ENCODE results near the gene CCDC71. TPM values are rescaled to one million over a fixed set of nuclear protein-coding genes. Genes with fewer than 3 reads are reported as not detected.
A peak's percentile ranks its signal among the peaks of the same experiment; 100 is the strongest.

Gene CCDC71
- total RNA-seq, 1 donor from 2014 or later: 34.3 TPM

DNA sequence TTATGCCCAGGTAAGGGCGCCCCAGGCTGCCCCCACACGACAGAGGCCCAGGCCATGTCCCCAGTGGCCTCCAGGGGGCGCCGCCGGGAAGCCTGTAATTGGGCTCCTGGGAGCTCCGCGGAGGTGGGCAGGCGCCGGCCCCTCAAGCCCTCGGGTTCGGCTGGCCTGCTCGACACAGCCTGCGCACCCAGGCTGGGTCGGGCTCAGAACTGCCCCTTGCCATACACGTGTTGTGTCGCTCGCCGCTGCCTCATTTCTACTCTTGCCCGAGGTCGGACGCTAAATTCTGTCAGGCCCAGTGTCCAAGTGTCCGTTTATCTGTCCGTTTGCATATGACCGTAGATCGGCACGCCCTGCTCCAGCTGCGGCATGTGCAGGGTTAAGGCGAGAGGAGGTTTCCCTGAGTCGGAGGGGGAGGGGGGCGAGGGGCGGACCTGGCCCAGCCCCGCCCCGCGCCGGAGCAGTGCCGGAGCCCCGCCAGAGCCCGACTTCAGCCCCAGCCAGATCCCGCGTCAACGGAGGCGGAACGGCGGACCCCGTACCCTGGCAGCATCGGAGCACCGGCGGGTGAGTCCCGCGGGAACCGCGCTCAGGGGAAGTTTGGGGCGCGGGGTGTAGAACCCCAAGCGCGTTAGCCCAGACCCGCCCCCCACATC, 5.1 kb upstream of the CCDC71 start, which contains the start of gene KLHDC8B:
Gene KLHDC8B, plus strand, starts transcription at position 480 of the 656 bp plus-strand sequence. CDS start 1,172 bp downstream, outside the sequence.
- peak; percentile 89 for DNase-seq (ENCODE audit: low read depth)

DNA sequence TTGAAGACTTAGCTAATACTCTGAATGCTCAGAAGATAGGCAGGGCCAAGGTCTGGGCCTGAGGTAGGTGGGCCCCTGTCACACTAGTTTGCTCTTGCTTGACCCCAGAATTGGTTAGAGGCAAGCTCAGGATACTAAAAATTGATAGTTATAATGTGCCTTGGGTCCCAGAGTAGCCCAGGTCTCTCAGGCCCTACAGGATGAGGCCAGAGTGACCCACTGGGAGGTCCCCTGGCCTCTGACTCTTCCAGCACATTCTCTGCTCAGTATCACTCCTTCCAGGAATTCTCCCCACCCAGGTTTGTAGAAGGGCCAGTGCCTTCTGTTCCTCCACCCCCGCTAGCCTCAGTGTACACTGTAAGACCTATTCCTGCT, 4.6 kb upstream of the CCDC71 start:
- no peak for DNase-seq (ENCODE audit: low read depth)

DNA sequence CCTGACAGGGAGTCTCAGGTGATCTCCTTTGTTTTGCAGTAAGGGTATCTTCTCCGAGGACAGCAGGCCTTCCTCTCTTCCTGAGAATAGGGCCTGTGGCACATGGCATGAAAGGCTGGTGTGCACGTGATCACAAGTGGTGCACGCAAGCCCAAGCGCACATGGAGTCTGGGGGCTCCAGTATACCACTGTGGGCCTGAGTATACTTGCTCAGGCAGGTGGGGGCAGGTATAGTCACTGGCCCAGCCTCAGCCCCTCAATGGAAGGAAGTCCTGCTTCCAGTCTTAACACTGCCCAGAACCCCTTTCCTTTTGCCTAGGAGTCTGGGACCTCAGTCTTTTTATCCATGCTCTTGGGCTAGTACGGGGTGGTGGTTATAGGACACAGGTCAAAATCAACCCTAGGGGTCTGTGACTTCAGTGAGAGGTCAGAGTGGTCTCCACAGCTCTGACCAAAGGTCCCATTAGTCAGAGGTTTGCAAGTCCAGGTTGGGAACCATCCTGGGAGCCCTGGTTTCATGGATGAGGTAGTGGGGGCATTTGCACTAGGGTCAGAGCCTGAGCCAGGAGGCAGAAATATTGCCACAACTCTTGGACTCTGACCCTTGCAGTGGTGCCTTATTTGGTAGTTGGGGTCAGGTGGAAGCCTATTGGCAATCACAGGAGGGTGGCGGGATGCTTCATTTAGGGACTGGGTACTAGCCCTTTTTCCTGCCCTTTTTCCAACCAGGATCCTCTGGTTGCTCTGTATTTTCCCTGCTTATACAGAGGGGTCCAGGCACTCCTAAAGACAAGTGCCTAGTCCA, 823 bp upstream of the CCDC71 start:
- DNase-seq (ENCODE audit: low read depth): no peak

DNA sequence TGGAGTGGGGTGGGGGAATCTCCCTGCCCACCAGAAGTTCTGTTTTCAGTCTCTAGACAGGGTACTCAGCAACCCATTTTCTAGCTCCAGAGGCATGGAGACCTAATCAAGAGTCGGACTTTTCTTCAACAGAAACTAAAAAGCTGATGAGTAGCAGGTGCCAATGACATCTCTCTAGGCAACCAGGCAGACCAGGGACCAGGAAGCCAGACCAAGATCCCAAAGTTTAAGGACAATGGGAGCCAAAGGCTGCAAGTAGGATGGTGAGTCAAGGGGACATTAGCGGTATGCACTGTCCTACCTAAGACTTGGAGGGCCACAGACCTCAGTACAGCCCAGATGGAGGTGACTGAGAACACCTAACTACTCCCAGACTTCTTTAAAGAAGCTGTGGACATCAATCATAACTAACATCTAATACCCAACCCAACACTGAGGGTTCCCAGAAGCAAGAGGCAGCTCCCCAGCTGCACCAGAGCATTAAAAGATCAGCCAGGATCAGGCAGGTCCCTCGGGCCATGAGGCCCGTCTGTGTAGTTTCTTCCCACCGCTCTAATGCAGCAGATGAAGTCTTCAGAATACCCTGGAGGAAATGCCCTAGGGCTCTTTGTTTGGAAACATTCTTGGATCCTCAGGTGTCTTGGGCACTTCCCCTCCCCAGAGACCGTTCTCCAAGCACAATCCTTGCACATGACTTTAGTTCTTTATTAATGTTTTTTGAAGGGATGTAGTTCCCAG, 979 bp downstream of the CCDC71 start:
- DNase-seq (ENCODE audit: low read depth): peak; percentile 6

DNA sequence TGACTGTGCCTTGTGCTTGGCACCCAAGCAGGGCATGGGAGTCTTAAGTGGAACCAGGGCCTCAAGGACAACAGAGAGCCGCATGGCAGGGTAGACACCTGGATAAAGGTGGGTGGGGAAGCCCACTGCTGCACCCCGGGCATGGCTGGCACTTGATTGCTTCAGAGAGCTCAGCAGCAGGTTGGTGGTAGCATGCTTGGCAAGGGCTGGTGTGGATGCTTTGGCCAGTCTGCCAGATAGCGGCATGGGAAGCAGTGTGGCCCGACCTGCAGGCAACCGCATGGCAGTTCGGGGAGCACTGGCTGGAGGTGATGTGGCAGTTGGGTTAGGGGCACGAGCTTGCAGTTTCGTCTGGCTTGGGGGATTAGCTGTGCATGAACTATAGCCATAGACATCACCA, 2.5 kb downstream of the CCDC71 start:
- no peak for DNase-seq (ENCODE audit: low read depth)

DNA sequence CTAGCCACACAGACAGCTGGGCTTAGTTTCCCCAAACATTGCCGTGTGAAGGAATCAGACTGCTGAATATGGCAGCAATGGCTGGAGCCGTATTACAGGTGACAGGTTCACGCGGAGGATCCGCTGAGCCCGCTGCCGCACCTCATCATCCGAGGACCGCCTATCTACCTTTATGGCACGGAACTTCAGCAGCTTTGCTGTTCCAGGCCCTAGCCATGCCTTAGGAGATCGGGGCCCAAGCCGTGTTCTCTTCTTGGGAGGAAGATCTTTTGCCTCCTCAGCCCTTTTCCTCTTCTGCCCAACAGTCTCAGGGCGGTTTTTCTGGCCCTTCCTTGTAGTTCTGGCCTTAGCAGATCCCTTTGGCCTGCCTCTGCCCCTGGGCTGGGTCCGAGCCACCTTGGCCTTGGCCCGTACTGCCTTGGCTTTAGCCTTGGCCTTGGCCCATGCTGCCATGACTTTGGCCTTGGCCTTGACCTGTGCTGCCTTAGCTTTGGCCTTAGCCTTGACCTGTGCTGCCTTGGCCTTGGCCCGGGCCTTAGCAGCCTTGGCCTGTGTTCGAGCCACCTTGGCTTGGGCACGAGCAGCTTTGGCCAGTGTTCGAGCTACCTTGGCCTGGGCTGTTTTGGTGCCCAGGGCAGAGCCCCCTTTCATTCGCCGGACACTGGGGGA, 3.2 kb downstream of the CCDC71 start:
- no peak for DNase-seq (ENCODE audit: low read depth)

DNA sequence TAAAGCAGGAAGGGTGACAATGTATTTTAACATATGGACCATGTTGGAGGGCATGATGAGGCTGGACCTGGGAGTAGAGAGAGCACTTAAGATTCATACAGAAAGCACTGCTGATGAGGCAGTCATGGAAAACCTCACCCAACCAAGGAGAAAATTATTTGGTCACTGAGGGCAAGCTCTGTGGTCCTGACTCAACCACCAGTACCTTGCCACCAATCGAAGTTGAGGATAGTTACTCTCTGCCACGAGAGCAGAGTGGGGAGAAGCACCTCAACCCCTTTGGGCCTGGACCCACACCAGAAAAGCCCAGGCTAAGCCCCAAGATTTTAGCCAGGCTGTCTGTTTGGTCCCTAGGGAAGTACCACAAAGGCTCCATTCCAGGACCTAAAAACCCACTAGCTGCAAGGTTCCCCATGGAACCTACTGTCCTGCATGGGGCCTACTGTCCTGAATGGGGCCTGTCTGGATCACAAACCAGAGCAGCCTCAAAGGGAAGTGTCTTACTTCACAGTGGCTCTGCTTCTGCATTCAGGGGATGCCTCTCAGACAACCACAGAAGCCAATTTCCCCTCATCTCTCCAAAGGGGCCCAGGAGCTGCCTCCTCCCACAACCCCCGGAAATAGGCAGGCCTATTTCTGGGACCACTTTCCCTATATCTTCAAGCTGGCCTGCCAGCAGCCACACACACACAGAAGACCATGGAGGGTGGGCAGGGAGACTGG, 4.2 kb downstream of the CCDC71 start:
- DNase-seq (ENCODE audit: low read depth): peak; percentile 33

DNA sequence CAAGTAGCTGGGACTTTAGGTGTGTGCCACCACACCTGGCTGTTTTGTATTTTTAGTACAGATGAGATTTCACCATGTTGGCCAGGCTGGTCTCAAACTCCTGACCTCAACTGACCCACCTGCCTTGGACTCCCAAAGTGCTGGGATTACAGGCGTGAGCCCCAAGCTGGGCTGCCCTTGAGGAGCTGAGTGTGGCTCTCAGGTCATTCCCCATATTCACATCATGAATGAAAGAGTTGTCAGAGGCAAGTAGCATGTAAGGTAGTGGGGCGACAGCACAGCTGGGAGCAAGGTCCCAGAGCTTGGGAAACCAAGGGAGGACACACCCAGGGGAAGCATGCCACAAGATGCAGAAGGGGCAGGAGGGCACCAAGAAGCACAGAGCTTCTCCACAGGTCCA, 4.9 kb downstream of the CCDC71 start:
- no peak for DNase-seq (ENCODE audit: low read depth)

DNA sequence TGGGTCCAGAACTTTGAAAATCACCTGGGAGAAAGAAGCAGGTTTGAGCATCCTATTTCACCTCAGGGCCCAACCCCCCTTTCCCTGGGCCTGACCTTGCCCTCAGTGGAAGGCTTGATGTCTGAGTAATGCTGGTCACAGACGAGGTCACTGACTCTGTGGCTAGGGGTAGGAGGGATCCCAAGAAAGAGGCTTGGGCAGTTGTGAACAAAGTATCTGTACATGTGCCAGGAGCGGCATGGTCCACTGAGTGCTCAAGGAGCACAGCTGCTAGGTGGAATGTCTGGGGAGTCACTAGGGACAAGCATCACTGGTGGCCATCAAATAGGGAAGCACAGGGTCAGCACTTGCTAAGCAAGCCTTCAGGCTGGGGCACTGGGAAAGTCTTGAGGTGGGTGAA, 7.3 kb downstream of the CCDC71 start:
- peak; percentile 64 for DNase-seq (ENCODE audit: low read depth)

DNA sequence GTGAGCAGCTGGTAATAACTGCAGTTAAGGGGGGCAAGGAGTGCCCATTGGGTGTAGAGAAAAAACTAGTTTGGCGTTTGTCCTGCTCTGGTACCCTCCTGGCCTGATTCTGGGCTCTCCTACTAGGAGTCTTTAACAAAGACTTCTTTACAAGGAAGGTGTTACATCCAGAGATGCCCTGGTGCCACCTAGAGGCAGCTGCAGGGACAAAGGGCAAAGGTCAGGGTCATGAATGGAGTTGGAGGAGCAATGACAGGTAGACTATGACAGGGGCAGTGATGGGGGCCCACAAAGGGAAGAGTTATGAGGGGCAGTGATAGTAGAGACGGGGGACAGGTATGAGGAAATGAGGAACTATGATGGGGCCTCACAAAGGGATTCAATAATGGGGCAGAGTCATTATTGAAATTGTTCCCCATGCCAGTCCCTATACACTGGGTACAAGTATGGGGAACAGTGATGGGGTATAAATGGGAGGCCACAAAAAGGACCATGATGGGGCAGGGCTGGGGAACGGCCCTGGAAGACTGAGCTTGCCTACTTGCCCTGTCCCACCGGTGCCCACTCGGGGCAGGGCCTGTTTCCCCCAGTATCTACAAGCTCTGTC, 7.9 kb downstream of the CCDC71 start:
- DNase-seq (ENCODE audit: low read depth): peak; percentile 13

DNA sequence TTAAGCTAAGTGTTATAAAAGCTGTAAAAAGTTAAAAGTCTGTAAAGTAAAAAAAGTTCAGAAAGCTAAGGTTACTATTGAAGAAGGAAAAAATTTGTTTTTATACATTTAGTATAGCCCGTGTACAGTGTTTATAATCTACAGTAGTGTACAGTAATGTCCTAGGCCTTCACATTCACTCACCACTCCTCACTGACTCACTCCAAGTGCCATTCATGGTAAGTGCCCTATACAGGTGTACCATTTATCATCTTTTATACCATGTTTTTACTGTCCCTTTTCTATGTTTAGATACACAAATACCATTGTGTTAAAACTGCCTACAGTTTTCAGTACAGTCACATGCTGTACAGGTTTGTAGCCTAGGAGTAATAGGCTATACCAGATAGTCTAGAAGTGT, 8.8 kb downstream of the CCDC71 start:
- DNase-seq (ENCODE audit: low read depth): no peak

DNA sequence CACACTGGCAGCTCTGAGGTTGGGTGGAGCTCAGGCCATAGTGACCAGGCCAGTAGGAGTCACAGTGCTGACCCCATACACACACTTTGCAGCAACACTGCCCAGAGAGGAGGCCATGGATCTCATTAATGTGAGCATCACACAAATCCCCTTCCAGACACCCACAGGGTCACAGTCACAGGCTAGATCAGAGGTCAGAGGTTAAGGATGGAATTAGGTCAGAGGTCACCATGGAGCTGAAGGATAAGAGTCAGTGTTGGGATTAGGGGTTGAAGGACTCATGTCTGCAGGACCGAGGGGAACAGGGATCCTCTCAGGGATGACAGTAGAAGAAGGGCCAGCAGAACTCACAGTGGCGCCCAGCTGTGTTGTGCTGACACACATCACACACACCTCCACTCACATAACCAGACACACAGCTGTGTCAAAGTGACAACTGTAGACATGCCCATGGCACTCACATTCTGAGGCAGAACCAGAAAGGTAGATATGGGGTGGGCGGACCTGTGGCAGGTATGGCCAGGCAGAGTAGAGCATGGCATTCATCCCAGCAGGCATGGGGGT, 12.7 kb downstream of the CCDC71 start:
- no peak for DNase-seq (ENCODE audit: low read depth)

DNA sequence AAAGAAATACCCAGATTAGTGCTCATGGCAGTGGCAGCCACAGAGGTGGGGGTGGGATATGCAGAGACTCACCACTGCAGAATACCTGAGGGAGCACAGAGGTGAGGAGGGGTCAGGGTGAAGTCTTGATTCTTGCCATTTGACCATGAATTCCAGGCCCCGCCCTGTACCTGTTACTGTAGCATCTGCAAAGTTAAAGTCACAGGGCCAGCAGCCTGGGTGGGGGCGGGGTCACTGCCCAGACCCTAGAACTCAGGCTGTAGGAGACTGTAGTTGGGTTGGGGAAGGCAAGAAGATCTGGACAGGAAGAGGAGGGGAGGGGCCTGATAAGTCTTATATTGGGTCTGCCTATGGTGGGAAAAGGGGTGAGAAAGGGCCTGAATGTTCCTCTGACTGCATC, 14.5 kb downstream of the CCDC71 start:
- DNase-seq (ENCODE audit: low read depth): no peak

DNA sequence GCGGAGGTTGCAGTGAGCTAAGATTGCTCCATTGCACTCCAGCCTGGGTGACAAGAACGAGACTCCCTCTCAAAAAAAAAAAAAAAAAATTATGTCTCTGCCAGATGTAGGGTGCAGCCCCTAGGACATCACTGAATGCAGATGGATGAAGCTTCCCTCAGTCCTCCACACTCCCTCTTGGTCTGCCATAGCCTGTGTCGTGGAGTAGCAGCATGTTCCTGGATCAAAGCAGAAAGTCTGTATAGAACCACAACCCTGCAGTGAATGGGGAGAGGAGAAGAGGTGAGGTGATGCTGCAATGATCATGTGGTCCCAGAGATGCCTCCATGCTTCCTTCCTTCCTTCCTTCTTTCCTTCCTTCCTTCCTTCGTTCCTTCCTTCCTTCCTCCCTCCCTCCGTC, 18.0 kb downstream of the CCDC71 start:
- no peak for DNase-seq (ENCODE audit: low read depth)

DNA sequence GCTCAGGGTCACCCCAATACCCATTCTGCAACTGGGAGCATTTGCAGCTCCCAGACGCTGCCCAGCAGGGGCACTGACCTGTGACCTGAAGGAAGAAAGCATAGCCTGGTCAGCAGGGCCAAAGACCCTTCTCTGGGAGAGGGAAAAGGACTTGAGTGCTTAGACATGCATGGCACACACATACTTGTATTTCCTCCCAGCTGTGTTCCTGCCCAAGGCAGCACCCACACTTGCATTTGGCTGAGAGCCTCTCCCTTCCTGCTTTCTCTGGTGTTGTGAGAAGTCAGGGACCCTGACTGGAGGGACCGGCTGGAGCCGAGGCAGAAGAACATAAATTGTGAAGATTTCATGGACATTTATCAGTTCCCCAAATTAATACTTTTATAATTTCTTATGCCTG, 26.1 kb downstream of the CCDC71 start:
- DNase-seq (ENCODE audit: low read depth): no peak

DNA sequence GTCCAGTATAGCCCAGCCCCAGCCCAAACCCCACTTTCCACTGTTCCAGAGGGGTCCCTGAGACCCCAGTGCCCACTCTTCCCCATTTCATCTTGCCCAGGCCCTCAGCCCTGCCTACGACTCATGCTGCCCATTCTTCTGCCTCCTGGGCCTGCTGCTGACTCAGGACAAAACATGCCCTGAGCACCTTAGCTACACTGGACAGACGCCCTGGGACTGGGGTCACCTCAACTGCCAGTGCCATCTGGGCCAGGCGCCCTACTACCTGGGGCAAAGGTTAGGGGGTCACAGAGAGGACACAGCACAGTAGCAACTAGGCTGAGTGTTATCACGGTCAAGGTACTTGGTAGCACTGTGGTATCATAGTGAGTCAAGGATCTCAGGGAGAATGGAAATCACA, 30.6 kb downstream of the CCDC71 start:
- DNase-seq (ENCODE audit: low read depth): no peak

DNA sequence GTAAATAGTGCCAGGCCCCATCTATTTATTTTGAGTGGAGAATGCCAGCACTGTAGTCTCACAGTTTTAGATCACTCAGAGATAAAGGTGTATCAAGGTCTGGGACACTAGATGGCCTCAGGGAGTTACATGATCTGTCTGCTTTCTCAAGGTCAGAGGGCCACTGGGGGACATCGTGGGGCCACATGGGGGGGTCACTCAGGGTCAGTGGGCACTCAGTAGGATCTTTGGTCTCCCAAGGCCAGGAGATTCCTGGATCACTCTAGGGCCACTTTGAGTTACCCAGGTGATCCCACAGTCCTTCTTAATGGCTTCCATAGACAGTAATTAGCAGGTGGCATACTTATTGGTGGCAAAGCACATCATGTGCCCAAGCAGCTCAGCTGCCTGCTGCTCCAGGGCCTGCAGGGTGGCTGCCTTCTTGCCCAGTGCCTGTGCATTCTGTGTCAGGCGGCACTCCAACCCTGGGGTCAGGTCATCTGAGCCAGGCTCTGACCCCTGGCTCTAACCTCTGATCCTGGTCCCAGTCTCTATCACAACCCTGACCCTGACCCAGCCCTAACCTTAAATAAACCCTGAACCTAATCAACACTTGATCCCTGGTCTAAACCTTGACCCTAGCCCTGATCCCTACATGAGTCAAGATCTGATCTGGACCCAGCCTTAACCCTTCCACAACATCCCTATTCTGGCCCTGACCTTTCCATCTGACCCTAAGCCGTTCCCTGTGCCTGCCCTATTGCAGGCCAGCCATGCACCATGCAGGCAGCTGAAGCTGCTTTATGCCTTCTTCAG, 31.5 kb downstream of the CCDC71 start:
- DNase-seq (ENCODE audit: low read depth): peak; percentile 10

DNA sequence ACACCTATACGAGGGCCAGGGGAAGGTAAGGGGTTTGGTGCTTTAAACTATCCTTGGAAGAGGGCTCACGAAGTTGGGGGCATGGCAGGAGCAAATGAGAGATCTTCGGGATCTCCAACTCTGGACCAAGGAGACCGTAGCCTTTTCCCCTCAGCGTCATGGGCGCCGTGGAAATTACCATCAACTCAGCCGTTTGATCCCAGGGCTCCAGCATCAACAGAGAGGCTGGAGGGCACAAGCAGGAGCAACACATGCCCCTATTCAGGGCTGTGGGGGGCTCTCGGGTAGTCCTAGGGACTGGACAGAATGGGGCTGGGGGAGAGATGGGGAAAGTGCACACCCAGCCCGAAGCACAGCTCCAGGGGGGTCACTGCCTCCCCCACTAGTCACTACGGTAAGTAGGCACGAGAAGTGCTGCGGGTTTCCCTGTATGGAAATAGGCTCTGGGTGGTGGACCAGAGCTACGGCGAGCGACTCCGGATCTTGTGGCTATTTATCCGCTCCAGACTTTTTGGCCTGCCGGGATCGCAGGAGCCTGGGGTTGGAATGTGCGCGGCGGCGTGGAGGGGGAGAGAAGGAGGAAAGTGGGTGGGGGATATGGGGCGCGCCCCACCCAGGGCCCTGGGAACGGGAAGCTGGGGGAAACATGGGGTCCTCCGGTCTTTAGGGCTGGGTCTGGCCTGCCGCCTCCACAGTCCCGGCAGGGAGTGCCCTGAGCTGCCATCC, 32.7 kb downstream of the CCDC71 start:
- peak; percentile 93 for DNase-seq (ENCODE audit: low read depth)

Measured in myocyte (in vitro differentiated cells).